SH-SY5Y (cell line): ENCODE results near the gene TTLL3.

Experiments
- GATA2 ChIP-seq: IDR thresholded peaks from 2 replicates; pipeline ENCODE4 v1.6.1; 2011; ENCODE audit warnings: mild to moderate bottlenecking, low read depth, low read length
- GATA3 ChIP-seq: IDR thresholded peaks from 2 replicates; pipeline ENCODE4 v1.6.1; 2011; ENCODE audit warnings: low read depth, mild to moderate bottlenecking, low read length, moderate library complexity

GRCh38 chr3:9786209-9786739, 23.8 kb upstream of the TTLL3 start:
- TF ChIP-seq GATA2 (no peak), GATA3 (no peak)
